IPS-11a (cell line): ENCODE results near the gene ADAMTS14.

Source experiments
- H3K4me3 ChIP-seq: one replicate; pipeline ENCODE4 v1.5.1; 2013; ENCODE audit warnings: low read depth, low read length, control low read depth

The ADAMTS14 gene

GRCh38 chr10:70782086-70782745 lies 109.9 kb downstream of the ADAMTS14 start:
- no peak overlapping the region for H3K4me3 ChIP-seq

GRCh38 chr10:70782746-70783680 lies 110.7 kb downstream of the ADAMTS14 start:
- no peak overlapping the region for H3K4me3 ChIP-seq

- H3K4me3 ChIP-seq: no peak overlapping the region
These were observed 111.7 kb downstream of the ADAMTS14 start for GRCh38 chr10:70784016-70784415.

- no peak overlapping the region for H3K4me3 ChIP-seq
These were observed 112.2 kb downstream of the ADAMTS14 start for GRCh38 chr10:70784471-70784870.

GRCh38 chr10:70785190-70785589 lies 112.9 kb downstream of the ADAMTS14 start, which contains the start of gene TBATA:
Gene TBATA (minus strand): TSS chr10:70785377. CDS start chr10:70783379, 1,998 bp downstream.
- H3K4me3 ChIP-seq: no peak within 1 kb of the TSS

- no peak overlapping the region for H3K4me3 ChIP-seq
These were observed 114.6 kb downstream of the ADAMTS14 start for GRCh38 chr10:70786799-70787415.

- no peak overlapping the region for H3K4me3 ChIP-seq
These were observed 119.2 kb downstream of the ADAMTS14 start for GRCh38 chr10:70791386-70792039.

GRCh38 chr10:70795613-70796012 lies 123.3 kb downstream of the ADAMTS14 start:
- no peak overlapping the region for H3K4me3 ChIP-seq

GRCh38 chr10:70797840-70798239 lies 125.5 kb downstream of the ADAMTS14 start:
- no peak overlapping the region for H3K4me3 ChIP-seq

GRCh38 chr10:70799124-70799523 lies 126.8 kb downstream of the ADAMTS14 start:
- H3K4me3 ChIP-seq: no peak overlapping the region

- H3K4me3 ChIP-seq: no peak overlapping the region
These were observed 129.5 kb downstream of the ADAMTS14 start for GRCh38 chr10:70801854-70802253.

GRCh38 chr10:70803775-70804420 lies 131.6 kb downstream of the ADAMTS14 start:
- no peak overlapping the region for H3K4me3 ChIP-seq

GRCh38 chr10:70804421-70804808 lies 132.1 kb downstream of the ADAMTS14 start:
- H3K4me3 ChIP-seq: no peak overlapping the region

- no peak overlapping the region for H3K4me3 ChIP-seq
These were observed 133.4 kb downstream of the ADAMTS14 start for GRCh38 chr10:70805619-70806215.

GRCh38 chr10:70806841-70807240 lies 134.5 kb downstream of the ADAMTS14 start:
- H3K4me3 ChIP-seq: no peak overlapping the region

- no peak overlapping the region for H3K4me3 ChIP-seq
These were observed 135.2 kb downstream of the ADAMTS14 start for GRCh38 chr10:70807556-70807955.

- H3K4me3 ChIP-seq: no peak overlapping the region
These were observed 136.8 kb downstream of the ADAMTS14 start for GRCh38 chr10:70809011-70809611.

- no peak overlapping the region for H3K4me3 ChIP-seq
These were observed 137.4 kb downstream of the ADAMTS14 start for GRCh38 chr10:70809726-70810125.

GRCh38 chr10:70810967-70811366 lies 138.7 kb downstream of the ADAMTS14 start:
- H3K4me3 ChIP-seq: no peak overlapping the region

GRCh38 chr10:70811881-70812280 lies 139.6 kb downstream of the ADAMTS14 start:
- H3K4me3 ChIP-seq: no peak overlapping the region
